Measurements from ENCODE around the gene SEMA3F. TPM values are rescaled to one million over a fixed set of nuclear protein-coding genes. Genes with fewer than 3 reads are reported as not detected.

Gene SEMA3F
- total and polyA plus RNA-seq, 9 donors, result 1.9 to 31.5 (median 7.2) TPM

GRCh38 chr3:50204804-50205412, 49.8 kb downstream of the SEMA3F start, which contains the start of gene SLC38A3:
TSS of gene SLC38A3 (plus strand) at chr3:50205271. CDS start at chr3:50214200, 8,929 bp downstream.
- intact Hi-C loops (cut with DNase I), result no loop called here
- TF ChIP-seq POLR2A (IDR thresholded peaks at IDR 0.05) (peak; percentile 24), EP300 (IDR thresholded peaks at IDR 0.05) (no peak)

GRCh38 chr3:50205413-50206276, 50.5 kb downstream of the SEMA3F start:
- TF ChIP-seq POLR2A (IDR thresholded peaks at IDR 0.05) (no peak), EP300 (IDR thresholded peaks at IDR 0.05) (no peak), CTCF (IDR thresholded peaks at IDR 0.05) (no peak)
- WGBS, 3 donors, result 24 to 28% (median 25%) methylated on average over 46 to 67 of the region's 67 CpGs
- Histone ChIP-seq H3K4me3 (peak overlapping the region; percentile 36), H3K36me3 (no peaks in the 10 kb centered on the region), H3K9me3 (no peaks in the 10 kb centered on the region), H3K4me1 (ENCODE audit: insufficient read depth) (peaks cover 7% of the 10 kb centered on the region), H3K27me3 (no peaks in the 10 kb centered on the region), H3K27ac (peak overlapping the region in 1 of 2 donors; percentile 24)
- peak in 3 of 5 donors; percentile 44 to 68 (median 47) for DNase-seq
- intact Hi-C loops (cut with DNase I), result no loop called here

More at GRCh38 chr3:50204804-50205412, 49.8 kb downstream of the SEMA3F start, which contains the start of gene SLC38A3:
- WGBS, 3 donors, result 4 to 8% (median 5%) methylated on average over 14 to 41 of the region's 41 CpGs
- no peaks in the 10 kb centered on the region for H3K9me3 ChIP-seq
- peak in 4 of 5 donors; percentile 43 to 69 (median 52) for DNase-seq
- H3K4me3 ChIP-seq, result peak within 1 kb of the TSS; percentile 36
- H3K27me3 ChIP-seq, result no peaks in the 10 kb centered on the region
- H3K36me3 ChIP-seq, result no peaks in the 10 kb centered on the region
- peak within 1 kb of the TSS in 1 of 2 donors; percentile 24 for H3K27ac ChIP-seq
- H3K4me1 ChIP-seq (ENCODE audit: insufficient read depth), result peaks cover 7% of the 10 kb centered on the region

- intact Hi-C loops (cut with DNase I), result no loop called here
- 96 to 97% (median 96%) methylated on average over 17 of the region's 17 CpGs for WGBS, 3 donors
- no peaks in the 10 kb centered on the region for H3K9me3 ChIP-seq
- H3K27ac ChIP-seq, result no peak overlapping the region
- no peaks in the 10 kb centered on the region for H3K27me3 ChIP-seq
- H3K36me3 ChIP-seq, result no peaks in the 10 kb centered on the region
- H3K4me3 ChIP-seq, result no peak overlapping the region
- no peak for DNase-seq
- TF ChIP-seq EP300 (IDR thresholded peaks at IDR 0.05), result no peak
- TF ChIP-seq CTCF (IDR thresholded peaks at IDR 0.05), result no peak
- no peak for TF ChIP-seq POLR2A (IDR thresholded peaks at IDR 0.05)
- H3K4me1 ChIP-seq (ENCODE audit: insufficient read depth), result peaks cover 7% of the 10 kb centered on the region
Measured at GRCh38 chr3:50207359-50208042, 52.4 kb downstream of the SEMA3F start.

- H3K4me3 ChIP-seq, result no peak overlapping the region
- no peaks in the 10 kb centered on the region for H3K27me3 ChIP-seq
- intact Hi-C loops (cut with DNase I), result no loop called here
- no peak for TF ChIP-seq EP300 (IDR thresholded peaks at IDR 0.05)
- TF ChIP-seq POLR2A (IDR thresholded peaks at IDR 0.05), result no peak
- TF ChIP-seq CTCF (IDR thresholded peaks at IDR 0.05), result no peak
- WGBS, 3 donors, result 19 to 47% (median 30%) methylated on average over 14 of the region's 14 CpGs
- no peaks in the 10 kb centered on the region for H3K36me3 ChIP-seq
- H3K9me3 ChIP-seq, result no peaks in the 10 kb centered on the region
- DNase-seq, result peak in 2 of 5 donors; percentile 53 to 63
- H3K4me1 ChIP-seq (ENCODE audit: insufficient read depth), result peaks cover 7% of the 10 kb centered on the region
- peak overlapping the region in 1 of 2 donors; percentile 13 for H3K27ac ChIP-seq
Measured at GRCh38 chr3:50208677-50209344, 53.7 kb downstream of the SEMA3F start.

All from ovary (tissue), 9 donors.